Body of pancreas (tissue), 4 donors: ENCODE results near the gene PIK3AP1.

Source experiments
- CTCF ChIP-seq, 7 experiments: fragments of 450-650 bp in 4 of 7; fragments of 200-600 bp in 3 of 7; sonication (generic) in 3 of 7; IDR thresholded peaks; one replicate each; pipeline ENCODE4 v1.5.1; 2016 to 2019; ENCODE audit warnings: antibody characterized with exemption in 7 of 7
- POLR2A ChIP-seq, 3 donors: fragments of 450-650 bp; IDR thresholded peaks; one replicate each; pipeline ENCODE4 v1.6.1; 2016; ENCODE audit warnings: antibody characterized with exemption in 3 of 3, mild to moderate bottlenecking in 2 of 3

- no peak for TF ChIP-seq POLR2A (IDR thresholded peaks at IDR 0.05)
- no peak for TF ChIP-seq CTCF (IDR thresholded peaks at IDR 0.05)
Measured at GRCh38 chr10:96747734-96748550, 27.6 kb upstream of the PIK3AP1 start.
